Measurements from ENCODE around the gene PARP9. TPM values are rescaled to one million over a fixed set of nuclear protein-coding genes. Genes with fewer than 3 reads are reported as not detected.
A peak's percentile ranks its signal among the peaks of the same experiment; 100 is the strongest.

PARP9 gene
- total RNA-seq, 1 experiment from 2014 or later, result 14.8 TPM

- Histone ChIP-seq H4K20me1 (ENCODE audit: low read length) (no peaks in the 10 kb centered on the region), H3K27me3 (ENCODE audit: low read length) (no peaks in the 10 kb centered on the region), H3K36me3 (ENCODE audit: low read depth, low read length) (no peaks in the 10 kb centered on the region), H3K27ac (ENCODE audit: low read length) (0 out of 2 replicates have a peak overlapping the region, but pooled peaks have one; percentile 3), H3K4me2 (ENCODE audit: low read length) (peak overlapping the region; percentile 15), H3K9me2 (replicated peaks; ENCODE audit: low read length) (no peaks in the 10 kb centered on the region), H3K4me1 (ENCODE audit: insufficient read depth, low read length) (peaks cover 14% of the 10 kb centered on the region), H2AFZ (ENCODE audit: low read length) (no peak overlapping the region), H3K79me2 (ENCODE audit: low read length) (no peaks in the 10 kb centered on the region), H3K4me3 (ENCODE audit: low read length) (no peak overlapping the region), H3K9me3 (ENCODE audit: low read length) (no peaks in the 10 kb centered on the region), H3F3A (ENCODE audit: low read length, unreplicated experiment) (no peaks in the 10 kb centered on the region), H3K9ac (ENCODE audit: low read length) (no peak overlapping the region)
- ATAC-seq (peak; percentile 96), DNase-seq (peak; percentile 87)
- ChIA-PET CTCF (interaction anchor here (1.1 kb wide), 2 partner anchors 37 to 124 kb away, joined by 3 to 5 read pairs; no protein-coding TSS in a partner anchor), POLR2A (ENCODE audit: unreplicated experiment) (no interaction called here)
- intact Hi-C loops (cut with micrococcal nuclease), result loop anchor here (2.0 kb wide), 1 partner anchor 21 kb away; no protein-coding TSS in a partner anchor
- TF ChIP-seq CTCF (conservative IDR thresholded peaks at IDR 0.05; ENCODE audit: low read depth, low read length), result no peak
- BruUV-seq (replicated peaks), result TSS peak; percentile 17
These were observed 8.6 kb downstream of the PARP9 start for GRCh38 chr3:122555275-122556071.

- no peaks in the 10 kb centered on the region for H3F3A ChIP-seq (ENCODE audit: low read length, unreplicated experiment)
- H3K4me2 ChIP-seq (ENCODE audit: low read length), result no peak overlapping the region
- H4K20me1 ChIP-seq (ENCODE audit: low read length), result no peaks in the 10 kb centered on the region
- H3K27ac ChIP-seq (ENCODE audit: low read length), result no peak overlapping the region
- no TSS peak for BruUV-seq (replicated peaks)
- no peak for ATAC-seq
- no peaks in the 10 kb centered on the region for H3K27me3 ChIP-seq (ENCODE audit: low read length)
- TF ChIP-seq CTCF (conservative IDR thresholded peaks at IDR 0.05; ENCODE audit: low read depth, low read length) (no peak), EZH2phosphoT487 (IDR thresholded peaks at IDR 0.05; ENCODE audit: borderline replicate concordance, low read length) (no peak), EZH2 (IDR thresholded peaks at IDR 0.05; ENCODE audit: low read length, unreplicated experiment) (no peak)
- POLR2A ChIA-PET (ENCODE audit: unreplicated experiment), result no interaction called here
- no peaks in the 10 kb centered on the region for H3K9me3 ChIP-seq (ENCODE audit: low read length)
- intact Hi-C loops (cut with micrococcal nuclease), result no loop called here
- CTCF ChIA-PET, result no interaction called here
- no peaks in the 10 kb centered on the region for H3K79me2 ChIP-seq (ENCODE audit: low read length)
- no peak overlapping the region for H3K9ac ChIP-seq (ENCODE audit: low read length)
- no peaks in the 10 kb centered on the region for H3K9me2 ChIP-seq (replicated peaks; ENCODE audit: low read length)
- H3K4me3 ChIP-seq (ENCODE audit: low read length), result no peak overlapping the region
- no peak for DNase-seq
- H2AFZ ChIP-seq (ENCODE audit: low read length), result no peak overlapping the region
- no peaks in the 10 kb centered on the region for H3K36me3 ChIP-seq (ENCODE audit: low read depth, low read length)
- H3K4me1 ChIP-seq (ENCODE audit: insufficient read depth, low read length), result peaks cover 14% of the 10 kb centered on the region
These were observed 10.9 kb downstream of the PARP9 start for GRCh38 chr3:122553171-122553570.

GRCh38 chr3:122548619-122549018, 15.5 kb downstream of the PARP9 start:
- Histone ChIP-seq H3K4me3 (ENCODE audit: low read length) (no peak overlapping the region), H4K20me1 (ENCODE audit: low read length) (no peaks in the 10 kb centered on the region), H3K9me3 (ENCODE audit: low read length) (no peaks in the 10 kb centered on the region), H3K27ac (ENCODE audit: low read length) (no peak overlapping the region), H3K36me3 (ENCODE audit: low read depth, low read length) (no peaks in the 10 kb centered on the region), H3F3A (ENCODE audit: low read length, unreplicated experiment) (no peaks in the 10 kb centered on the region), H3K9ac (ENCODE audit: low read length) (no peak overlapping the region), H3K4me2 (ENCODE audit: low read length) (no peak overlapping the region), H3K27me3 (ENCODE audit: low read length) (no peaks in the 10 kb centered on the region), H3K9me2 (replicated peaks; ENCODE audit: low read length) (no peaks in the 10 kb centered on the region), H2AFZ (ENCODE audit: low read length) (no peak overlapping the region), H3K79me2 (ENCODE audit: low read length) (no peaks in the 10 kb centered on the region), H3K4me1 (ENCODE audit: insufficient read depth, low read length) (no peaks in the 10 kb centered on the region)
- no peak for DNase-seq
- intact Hi-C loops (cut with micrococcal nuclease), result no loop called here
- TF ChIP-seq CTCF (conservative IDR thresholded peaks at IDR 0.05; ENCODE audit: low read depth, low read length) (no peak), EZH2phosphoT487 (IDR thresholded peaks at IDR 0.05; ENCODE audit: borderline replicate concordance, low read length) (no peak), EZH2 (IDR thresholded peaks at IDR 0.05; ENCODE audit: low read length, unreplicated experiment) (no peak)
- no peak for ATAC-seq
- ChIA-PET CTCF (interaction anchor here (0.6 to 0.8 kb wide), 2 partner anchors 131 to 206 kb away, joined by 3 to 6 read pairs; no protein-coding TSS in a partner anchor), POLR2A (ENCODE audit: unreplicated experiment) (no interaction called here)
- BruUV-seq (replicated peaks), result no TSS peak

Data from PC-3 (cell line).